SK-N-MC (cell line): ENCODE measurements around the gene MED13L.
A peak's percentile ranks its signal among the peaks of the same experiment; 100 is the strongest.

Experiments used
- DNase-seq: peaks from one replicate; pipeline ENCODE4 v3.0.0-alpha.2; 2011; ENCODE audit warnings: low read depth, low spot score
- H3K27ac ChIP-seq: fragments of 200-600 bp; sonication (generic); 2 replicates; pipeline ENCODE4 v1.5.1; 2016; ENCODE audit warnings: mixed run types
- H3K36me3 ChIP-seq: fragments of 200-600 bp; sonication (generic); 2 replicates; pipeline ENCODE4 v1.6.1; 2017; ENCODE audit warnings: antibody characterized with exemption, low read length, mixed read lengths; ENCODE audit not compliant: insufficient read depth
- H3K4me3 ChIP-seq: fragments of 200-600 bp; sonication (generic); 2 replicates; pipeline ENCODE4 v1.5.1; 2016
- H3K9ac ChIP-seq: fragments of 200-600 bp; sonication (generic); 2 replicates; pipeline ENCODE4 v1.8.0; 2017; ENCODE audit warnings: mixed run types, mixed read lengths; ENCODE audit not compliant: insufficient read length
- H3K9me3 ChIP-seq: fragments of 200-600 bp; sonication (generic); 2 replicates; pipeline ENCODE4 v1.6.1; 2017; ENCODE audit warnings: low read depth, mild to moderate bottlenecking, antibody characterized with exemption, low read length, moderate library complexity, mixed read lengths
- EZH2 ChIP-seq: fragments of 200-600 bp; sonication (generic); IDR thresholded peaks from one replicate; pipeline ENCODE4 v1.6.1; 2017; ENCODE audit warnings: antibody characterized with exemption
- FOXP2 ChIP-seq: optimal IDR thresholded peaks from 2 replicates; pipeline ENCODE3; 2011; ENCODE audit warnings: mild to moderate bottlenecking, moderate library complexity; ENCODE audit not compliant: insufficient read depth; ENCODE audit errors: extremely low read length, control extremely low read depth
- POLR2AphosphoS5 ChIP-seq: IDR thresholded peaks from 2 replicates; pipeline ENCODE4 v1.6.1; 2012; ENCODE audit warnings: mild to moderate bottlenecking, low read depth, low read length, borderline replicate concordance

Gene MED13L

DNA sequence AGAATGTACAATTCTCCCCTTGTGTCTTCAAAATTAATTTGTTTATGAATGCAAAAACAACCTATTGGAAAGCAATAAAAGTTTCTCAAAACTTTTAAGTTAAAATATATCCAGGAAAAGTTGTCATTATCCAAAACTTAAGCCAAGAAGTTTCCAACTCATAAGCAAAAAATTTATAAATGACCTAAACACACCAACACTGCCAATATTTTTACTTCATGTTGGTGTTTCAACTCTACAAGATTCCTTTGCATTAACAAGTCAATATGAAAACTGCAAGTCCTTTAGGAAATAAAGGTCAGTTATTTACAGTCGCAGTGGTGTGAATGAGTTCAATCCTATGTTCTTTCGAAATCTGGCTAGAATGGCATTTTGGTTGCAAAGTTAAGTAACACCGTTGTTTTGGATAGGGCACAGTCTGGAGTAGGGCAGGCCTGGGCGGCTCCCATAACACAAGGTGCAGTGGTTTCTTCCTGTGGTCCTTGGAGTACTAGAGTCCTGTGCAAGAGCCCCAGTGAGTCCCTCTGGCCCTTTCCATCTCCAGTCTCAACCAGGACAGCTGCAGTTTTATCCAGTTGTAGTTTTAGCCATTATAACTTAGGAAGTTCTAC, 151.4 kb downstream of the MED13L start:
- DNase-seq, result no peak
- TF ChIP-seq POLR2AphosphoS5 (no peak), EZH2 (no peak), FOXP2 (no peak)
- Histone ChIP-seq H3K9ac (no peak overlapping the region), H3K27ac (no peak overlapping the region), H3K9me3 (no peaks in the 10 kb centered on the region), H3K4me3 (no peak overlapping the region), H3K36me3 (no peaks in the 10 kb centered on the region)

- H3K27ac ChIP-seq, result no peak overlapping the region
- TF ChIP-seq POLR2AphosphoS5, result no peak
Measured at GRCh38 chr12:116125084-116125483, 152.4 kb downstream of the MED13L start.

DNA sequence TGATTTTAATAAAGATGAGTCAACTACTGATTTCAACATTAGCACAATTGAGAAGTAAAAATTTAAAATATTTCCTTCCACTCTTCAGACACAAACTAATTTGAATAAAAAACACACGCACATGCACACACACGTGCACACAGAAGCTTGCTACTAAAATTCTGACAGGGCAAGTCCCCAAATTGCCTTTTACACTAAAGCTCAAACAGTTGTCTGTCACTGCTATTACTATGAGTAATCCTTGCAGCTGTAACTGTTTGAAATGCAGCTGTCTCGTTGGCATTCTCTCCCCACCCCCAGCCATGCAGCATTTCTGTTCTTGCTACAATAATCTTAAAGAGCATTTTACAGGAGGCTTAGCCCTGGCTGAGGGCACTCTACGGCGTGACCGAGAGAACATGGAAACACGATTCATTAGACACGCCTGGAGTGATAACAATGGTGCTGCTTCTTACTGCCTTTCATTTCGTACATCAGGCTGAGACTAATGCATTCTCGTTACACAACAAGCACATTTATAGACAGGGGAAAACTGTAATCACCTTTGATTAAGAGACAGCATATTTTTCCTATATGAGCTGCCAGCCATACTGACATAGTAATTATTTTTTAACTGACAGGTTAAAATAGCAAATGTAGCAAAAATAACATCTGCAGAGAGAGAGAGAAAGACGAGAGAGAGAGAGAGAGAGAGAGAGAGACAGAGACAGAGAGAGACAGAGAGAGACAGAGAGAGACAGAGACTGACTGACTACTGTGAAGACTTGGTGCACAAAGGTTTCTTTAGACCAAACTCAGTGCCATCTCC, 153.8 kb downstream of the MED13L start:
- Histone ChIP-seq H3K9ac (peak overlapping the region; percentile 41), H3K27ac (peak overlapping the region; percentile 88)
- DNase-seq, result no peak

More at GRCh38 chr12:116125084-116125483, 152.4 kb downstream of the MED13L start:
- H3K36me3 ChIP-seq, result no peaks in the 10 kb centered on the region
- no peak overlapping the region for H3K4me3 ChIP-seq
- H3K9ac ChIP-seq, result no peak overlapping the region
- H3K9me3 ChIP-seq, result no peaks in the 10 kb centered on the region
- DNase-seq, result no peak

DNA sequence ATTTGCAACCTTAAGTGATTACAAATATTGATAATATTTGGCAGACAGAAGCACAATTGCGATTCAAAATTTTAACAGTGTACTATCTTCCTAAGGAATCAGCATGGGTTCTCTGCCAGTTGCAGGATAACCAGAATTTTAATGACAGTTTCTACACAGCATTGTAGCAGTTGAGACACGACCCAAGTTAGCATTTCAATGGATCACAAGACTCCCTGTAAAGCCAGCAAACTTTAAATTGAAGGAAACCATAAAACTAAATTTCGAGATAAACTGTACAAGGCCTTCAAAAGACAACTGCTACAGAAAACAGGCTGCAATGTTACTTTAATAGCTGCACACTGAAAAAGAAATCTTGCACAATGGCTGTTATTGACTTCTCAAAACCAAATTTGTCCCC, 154.9 kb downstream of the MED13L start:
- Histone ChIP-seq H3K9me3 (no peaks in the 10 kb centered on the region), H3K9ac (no peak overlapping the region), H3K36me3 (no peaks in the 10 kb centered on the region), H3K4me3 (peak overlapping the region; percentile 70), H3K27ac (peak overlapping the region; percentile 88)
- TF ChIP-seq POLR2AphosphoS5 (peak; percentile 18; the same call in 1 of the 2 replicates), FOXP2 (peak; percentile 32), EZH2 (no peak)
- peak; percentile 82 for DNase-seq

More for the DNA sequence above, 153.8 kb downstream of the MED13L start:
- Histone ChIP-seq H3K4me3 (peak overlapping the region; percentile 70), H3K9me3 (no peaks in the 10 kb centered on the region), H3K36me3 (no peaks in the 10 kb centered on the region)
- TF ChIP-seq EZH2, result no peak
- TF ChIP-seq FOXP2, result no peak
- no peak for TF ChIP-seq POLR2AphosphoS5

DNA sequence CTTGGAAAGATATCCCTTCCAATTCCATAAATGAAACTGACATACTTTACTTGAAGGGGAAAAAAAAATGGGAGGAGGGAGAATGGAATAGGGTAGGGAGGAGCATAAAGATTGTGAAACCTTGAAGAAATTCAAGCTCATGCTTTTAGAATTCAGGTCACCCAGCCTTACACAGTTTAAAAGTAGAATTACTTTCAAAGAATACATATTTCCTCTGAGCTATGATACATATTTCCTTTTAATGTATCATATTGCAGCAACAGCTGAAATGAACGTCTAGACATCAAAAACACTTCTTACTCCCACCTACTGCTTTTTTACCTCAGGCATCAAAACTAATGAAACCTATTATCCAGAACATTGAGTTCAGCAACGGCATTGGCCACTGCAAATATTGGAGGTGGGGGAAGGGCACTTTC, 156.0 kb downstream of the MED13L start:
- no peaks in the 10 kb centered on the region for H3K9me3 ChIP-seq
- peak overlapping the region; percentile 22 for H3K9ac ChIP-seq
- TF ChIP-seq FOXP2, result no peak
- TF ChIP-seq EZH2, result no peak
- TF ChIP-seq POLR2AphosphoS5, result no peak; the same call in 1 of the 2 replicates
- H3K27ac ChIP-seq, result peak overlapping the region; percentile 88
- no peak for DNase-seq
- H3K4me3 ChIP-seq, result peak overlapping the region; percentile 70
- no peaks in the 10 kb centered on the region for H3K36me3 ChIP-seq

DNA sequence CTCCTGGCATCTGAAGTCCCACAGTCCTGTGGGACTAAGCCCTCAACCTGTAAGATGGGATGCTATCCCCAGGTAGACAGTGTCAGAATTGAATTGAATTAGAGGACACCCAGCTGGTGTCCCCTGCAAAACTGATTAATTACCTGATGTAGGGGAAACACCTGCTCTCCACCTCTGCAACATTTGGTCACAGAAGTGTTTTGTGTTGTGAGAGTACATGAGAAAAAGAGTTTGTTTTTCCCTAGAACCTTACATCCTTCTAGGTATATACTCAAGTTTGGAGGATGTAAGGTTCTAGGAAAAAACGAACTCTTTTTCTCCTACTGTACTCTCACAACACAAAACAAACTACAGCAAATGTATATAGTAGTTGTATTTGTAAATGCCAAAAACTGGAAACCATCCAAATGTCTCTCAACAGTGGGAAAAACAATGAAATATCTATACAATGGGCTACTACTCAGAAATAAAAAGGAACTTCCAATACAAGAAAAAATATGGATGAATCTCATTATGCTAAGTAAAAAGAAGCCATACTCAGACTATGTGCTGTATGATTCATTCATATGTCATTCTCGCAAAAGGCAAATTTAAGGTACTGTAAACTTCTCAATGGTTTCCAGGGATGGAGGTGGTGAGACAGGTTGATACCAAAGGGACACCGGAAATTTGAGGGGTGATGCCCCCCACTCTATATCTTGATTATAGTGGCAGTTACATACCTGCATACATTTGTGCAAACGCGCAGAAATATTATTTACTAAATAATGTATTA, 160.7 kb downstream of the MED13L start:
- no peak overlapping the region for H3K9ac ChIP-seq
- no peak overlapping the region for H3K27ac ChIP-seq
- no peaks in the 10 kb centered on the region for H3K9me3 ChIP-seq
- no peaks in the 10 kb centered on the region for H3K36me3 ChIP-seq
- H3K4me3 ChIP-seq, result no peak overlapping the region
- no peak for TF ChIP-seq POLR2AphosphoS5
- no peak for TF ChIP-seq FOXP2
- no peak for TF ChIP-seq EZH2
- DNase-seq, result no peak

DNA sequence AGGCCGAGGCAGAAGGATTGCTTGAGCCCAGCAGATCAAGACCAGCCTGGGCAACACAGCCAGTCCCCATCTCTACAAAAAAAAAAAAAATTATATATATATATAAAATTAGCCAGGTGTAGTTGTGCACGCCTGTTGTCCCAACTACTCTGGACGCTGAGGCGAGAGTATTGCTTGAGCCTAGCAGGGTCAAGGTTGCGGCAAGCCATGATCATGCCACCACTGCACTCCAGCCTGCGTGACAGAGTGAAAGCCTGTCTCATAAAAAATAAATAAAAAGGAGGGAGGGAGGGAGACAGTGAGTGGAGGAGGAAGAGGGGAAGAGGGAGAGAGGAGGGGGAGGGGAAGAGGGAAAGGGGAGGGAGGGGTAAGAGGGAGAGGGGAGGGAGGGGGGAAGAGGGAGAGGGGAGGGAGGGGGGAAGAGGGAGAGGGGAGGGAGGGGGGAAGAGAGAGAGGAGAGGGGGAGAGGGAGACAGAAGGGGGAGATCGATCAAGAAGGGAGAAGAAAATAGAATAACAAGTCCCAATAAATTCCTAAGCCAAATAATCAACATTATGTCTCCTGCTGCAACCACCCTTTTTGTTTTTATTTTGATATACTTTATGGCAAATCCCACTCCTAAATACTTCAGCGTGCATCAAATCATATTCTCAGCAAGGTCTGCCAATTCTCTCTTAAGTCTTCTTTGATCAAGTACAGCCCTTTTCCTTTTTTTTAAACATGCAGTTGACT, 163.9 kb downstream of the MED13L start:
- no peaks in the 10 kb centered on the region for H3K36me3 ChIP-seq
- TF ChIP-seq EZH2 (no peak), FOXP2 (no peak), POLR2AphosphoS5 (no peak)
- no peak overlapping the region for H3K9ac ChIP-seq
- H3K4me3 ChIP-seq, result no peak overlapping the region
- no peak for DNase-seq
- H3K27ac ChIP-seq, result no peak overlapping the region
- no peaks in the 10 kb centered on the region for H3K9me3 ChIP-seq

GRCh38 chr12:116106870-116107269, 170.6 kb downstream of the MED13L start:
- H3K9me3 ChIP-seq, result no peaks in the 10 kb centered on the region
- H3K36me3 ChIP-seq, result peaks cover 9% of the 10 kb centered on the region
- no peak for DNase-seq
- H3K9ac ChIP-seq, result no peak overlapping the region
- no peak overlapping the region for H3K4me3 ChIP-seq
- no peak overlapping the region for H3K27ac ChIP-seq
- TF ChIP-seq POLR2AphosphoS5 (no peak), FOXP2 (no peak), EZH2 (no peak)
